ENCODE results near the gene MYCL.

MYCL gene

DNA sequence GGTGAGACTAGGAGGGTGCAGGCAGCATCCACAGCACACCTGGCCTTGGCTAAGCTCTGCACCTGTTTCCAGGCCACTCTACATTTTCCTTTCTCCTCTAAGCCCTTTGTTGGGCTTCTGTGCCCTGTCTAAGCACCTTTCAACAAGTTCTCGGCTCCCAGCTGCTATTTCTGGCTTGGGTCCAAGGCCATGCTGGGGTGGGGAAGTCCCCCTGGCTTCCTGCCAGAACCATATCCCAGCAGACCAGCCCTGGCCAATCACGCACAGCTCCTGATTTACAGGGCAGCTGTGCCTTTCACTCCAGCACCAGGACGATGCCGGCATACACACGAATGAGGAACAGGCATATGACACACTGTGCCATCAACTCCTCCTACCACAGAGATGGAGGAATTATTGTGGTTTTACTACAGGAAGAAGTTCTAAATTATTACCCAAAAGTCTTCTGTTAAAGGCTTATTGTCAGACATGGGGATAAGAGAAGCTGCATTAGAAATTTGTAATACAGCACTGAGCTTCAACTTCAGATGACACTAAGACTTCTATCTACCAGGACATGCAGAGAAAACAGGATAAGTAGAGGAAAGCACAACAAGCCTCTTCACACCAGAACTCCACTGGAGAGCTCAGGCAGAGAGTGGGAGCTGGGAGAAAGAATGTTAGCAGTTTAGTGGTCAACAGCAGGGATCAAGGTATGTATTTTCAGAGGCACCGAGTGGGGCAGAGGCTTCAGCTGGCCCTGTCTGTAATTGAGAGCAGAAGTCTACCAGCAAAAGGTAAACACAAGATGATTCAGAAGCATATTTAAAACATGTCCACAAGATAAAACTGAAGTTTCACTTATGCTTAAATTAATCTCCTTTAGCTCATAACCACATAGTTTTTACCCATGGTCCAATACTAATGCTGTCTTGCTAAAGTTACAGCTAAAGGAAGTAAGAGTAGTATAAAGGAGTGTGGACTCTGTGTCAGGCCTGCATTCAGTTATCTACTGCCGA, 55.8 kb downstream of the MYCL start:
- TF ChIP-seq OSR1 (CRISPR knock-in tag; IDR thresholded peaks at IDR 0.05) (no peak), ISL1 (CRISPR knock-in tag; IDR thresholded peaks at IDR 0.05) (no peak), ZC3H10 (CRISPR knock-in tag; IDR thresholded peaks at IDR 0.05) (no peak), PPARA (CRISPR knock-in tag; IDR thresholded peaks at IDR 0.05; ENCODE audit: borderline replicate concordance) (no peak), GLIS3 (CRISPR knock-in tag; IDR thresholded peaks at IDR 0.05) (no peak), ESRRG (CRISPR knock-in tag; IDR thresholded peaks at IDR 0.05) (no peak), CSDC2 (CRISPR knock-in tag; IDR thresholded peaks at IDR 0.05) (no peak), ZNF565 (CRISPR knock-in tag; conservative IDR thresholded peaks at IDR 0.05; ENCODE audit: low read depth) (no peak), ZNF70 (CRISPR knock-in tag; IDR thresholded peaks at IDR 0.05) (no peak), BACH2 (CRISPR knock-in tag; IDR thresholded peaks at IDR 0.05; ENCODE audit: borderline replicate concordance) (no peak), ZFP30 (CRISPR knock-in tag; IDR thresholded peaks at IDR 0.05) (no peak), TCF4 (CRISPR knock-in tag; IDR thresholded peaks at IDR 0.05; ENCODE audit: borderline replicate concordance) (peak; percentile 42; the same call in 1 of the 2 replicates), ARNTL (CRISPR knock-in tag; IDR thresholded peaks at IDR 0.05; ENCODE audit: borderline replicate concordance, low read depth) (no peak), SNAI2 (CRISPR knock-in tag; IDR thresholded peaks at IDR 0.05) (peak; percentile 95), TOX (CRISPR knock-in tag; IDR thresholded peaks at IDR 0.05; ENCODE audit: borderline replicate concordance) (no peak), RARB (CRISPR knock-in tag; IDR thresholded peaks at IDR 0.05) (no peak)
- TF ChIP-seq, protein P1, sequence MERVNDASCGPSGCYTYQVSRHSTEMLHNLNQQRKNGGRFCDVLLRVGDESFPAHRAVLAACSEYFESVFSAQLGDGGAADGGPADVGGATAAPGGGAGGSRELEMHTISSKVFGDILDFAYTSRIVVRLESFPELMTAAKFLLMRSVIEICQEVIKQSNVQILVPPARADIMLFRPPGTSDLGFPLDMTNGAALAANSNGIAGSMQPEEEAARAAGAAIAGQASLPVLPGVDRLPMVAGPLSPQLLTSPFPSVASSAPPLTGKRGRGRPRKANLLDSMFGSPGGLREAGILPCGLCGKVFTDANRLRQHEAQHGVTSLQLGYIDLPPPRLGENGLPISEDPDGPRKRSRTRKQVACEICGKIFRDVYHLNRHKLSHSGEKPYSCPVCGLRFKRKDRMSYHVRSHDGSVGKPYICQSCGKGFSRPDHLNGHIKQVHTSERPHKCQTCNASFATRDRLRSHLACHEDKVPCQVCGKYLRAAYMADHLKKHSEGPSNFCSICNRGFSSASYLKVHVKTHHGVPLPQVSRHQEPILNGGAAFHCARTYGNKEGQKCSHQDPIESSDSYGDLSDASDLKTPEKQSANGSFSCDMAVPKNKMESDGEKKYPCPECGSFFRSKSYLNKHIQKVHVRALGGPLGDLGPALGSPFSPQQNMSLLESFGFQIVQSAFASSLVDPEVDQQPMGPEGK (CRISPR knock-in tag; IDR thresholded peaks at IDR 0.05; ENCODE audit: borderline replicate concordance): no peak
- TF ChIP-seq, protein P2, sequence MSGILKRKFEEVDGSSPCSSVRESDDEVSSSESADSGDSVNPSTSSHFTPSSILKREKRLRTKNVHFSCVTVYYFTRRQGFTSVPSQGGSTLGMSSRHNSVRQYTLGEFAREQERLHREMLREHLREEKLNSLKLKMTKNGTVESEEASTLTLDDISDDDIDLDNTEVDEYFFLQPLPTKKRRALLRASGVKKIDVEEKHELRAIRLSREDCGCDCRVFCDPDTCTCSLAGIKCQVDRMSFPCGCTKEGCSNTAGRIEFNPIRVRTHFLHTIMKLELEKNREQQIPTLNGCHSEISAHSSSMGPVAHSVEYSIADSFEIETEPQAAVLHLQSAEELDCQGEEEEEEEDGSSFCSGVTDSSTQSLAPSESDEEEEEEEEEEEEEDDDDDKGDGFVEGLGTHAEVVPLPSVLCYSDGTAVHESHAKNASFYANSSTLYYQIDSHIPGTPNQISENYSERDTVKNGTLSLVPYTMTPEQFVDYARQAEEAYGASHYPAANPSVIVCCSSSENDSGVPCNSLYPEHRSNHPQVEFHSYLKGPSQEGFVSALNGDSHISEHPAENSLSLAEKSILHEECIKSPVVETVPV (CRISPR knock-in tag; IDR thresholded peaks at IDR 0.05): no peak
- TF ChIP-seq, protein P3, sequence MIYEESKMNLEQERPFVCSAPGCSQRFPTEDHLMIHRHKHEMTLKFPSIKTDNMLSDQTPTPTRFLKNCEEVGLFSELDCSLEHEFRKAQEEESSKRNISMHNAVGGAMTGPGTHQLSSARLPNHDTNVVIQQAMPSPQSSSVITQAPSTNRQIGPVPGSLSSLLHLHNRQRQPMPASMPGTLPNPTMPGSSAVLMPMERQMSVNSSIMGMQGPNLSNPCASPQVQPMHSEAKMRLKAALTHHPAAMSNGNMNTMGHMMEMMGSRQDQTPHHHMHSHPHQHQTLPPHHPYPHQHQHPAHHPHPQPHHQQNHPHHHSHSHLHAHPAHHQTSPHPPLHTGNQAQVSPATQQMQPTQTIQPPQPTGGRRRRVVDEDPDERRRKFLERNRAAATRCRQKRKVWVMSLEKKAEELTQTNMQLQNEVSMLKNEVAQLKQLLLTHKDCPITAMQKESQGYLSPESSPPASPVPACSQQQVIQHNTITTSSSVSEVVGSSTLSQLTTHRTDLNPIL (CRISPR knock-in tag; IDR thresholded peaks at IDR 0.05; ENCODE audit: low read depth): no peak
- TF ChIP-seq, protein P4, sequence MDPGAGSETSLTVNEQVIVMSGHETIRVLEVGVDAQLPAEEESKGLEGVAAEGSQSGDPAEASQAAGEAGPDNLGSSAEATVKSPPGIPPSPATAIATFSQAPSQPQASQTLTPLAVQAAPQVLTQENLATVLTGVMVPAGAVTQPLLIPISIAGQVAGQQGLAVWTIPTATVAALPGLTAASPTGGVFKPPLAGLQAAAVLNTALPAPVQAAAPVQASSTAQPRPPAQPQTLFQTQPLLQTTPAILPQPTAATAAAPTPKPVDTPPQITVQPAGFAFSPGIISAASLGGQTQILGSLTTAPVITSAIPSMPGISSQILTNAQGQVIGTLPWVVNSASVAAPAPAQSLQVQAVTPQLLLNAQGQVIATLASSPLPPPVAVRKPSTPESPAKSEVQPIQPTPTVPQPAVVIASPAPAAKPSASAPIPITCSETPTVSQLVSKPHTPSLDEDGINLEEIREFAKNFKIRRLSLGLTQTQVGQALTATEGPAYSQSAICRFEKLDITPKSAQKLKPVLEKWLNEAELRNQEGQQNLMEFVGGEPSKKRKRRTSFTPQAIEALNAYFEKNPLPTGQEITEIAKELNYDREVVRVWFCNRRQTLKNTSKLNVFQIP (CRISPR knock-in tag; IDR thresholded peaks at IDR 0.05; ENCODE audit: borderline replicate concordance, low read depth): no peak
- TF ChIP-seq, protein P5, sequence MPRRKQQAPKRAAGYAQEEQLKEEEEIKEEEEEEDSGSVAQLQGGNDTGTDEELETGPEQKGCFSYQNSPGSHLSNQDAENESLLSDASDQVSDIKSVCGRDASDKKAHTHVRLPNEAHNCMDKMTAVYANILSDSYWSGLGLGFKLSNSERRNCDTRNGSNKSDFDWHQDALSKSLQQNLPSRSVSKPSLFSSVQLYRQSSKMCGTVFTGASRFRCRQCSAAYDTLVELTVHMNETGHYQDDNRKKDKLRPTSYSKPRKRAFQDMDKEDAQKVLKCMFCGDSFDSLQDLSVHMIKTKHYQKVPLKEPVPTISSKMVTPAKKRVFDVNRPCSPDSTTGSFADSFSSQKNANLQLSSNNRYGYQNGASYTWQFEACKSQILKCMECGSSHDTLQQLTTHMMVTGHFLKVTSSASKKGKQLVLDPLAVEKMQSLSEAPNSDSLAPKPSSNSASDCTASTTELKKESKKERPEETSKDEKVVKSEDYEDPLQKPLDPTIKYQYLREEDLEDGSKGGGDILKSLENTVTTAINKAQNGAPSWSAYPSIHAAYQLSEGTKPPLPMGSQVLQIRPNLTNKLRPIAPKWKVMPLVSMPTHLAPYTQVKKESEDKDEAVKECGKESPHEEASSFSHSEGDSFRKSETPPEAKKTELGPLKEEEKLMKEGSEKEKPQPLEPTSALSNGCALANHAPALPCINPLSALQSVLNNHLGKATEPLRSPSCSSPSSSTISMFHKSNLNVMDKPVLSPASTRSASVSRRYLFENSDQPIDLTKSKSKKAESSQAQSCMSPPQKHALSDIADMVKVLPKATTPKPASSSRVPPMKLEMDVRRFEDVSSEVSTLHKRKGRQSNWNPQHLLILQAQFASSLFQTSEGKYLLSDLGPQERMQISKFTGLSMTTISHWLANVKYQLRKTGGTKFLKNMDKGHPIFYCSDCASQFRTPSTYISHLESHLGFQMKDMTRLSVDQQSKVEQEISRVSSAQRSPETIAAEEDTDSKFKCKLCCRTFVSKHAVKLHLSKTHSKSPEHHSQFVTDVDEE (CRISPR knock-in tag; IDR thresholded peaks at IDR 0.05): 0 out of 2 replicates have a peak, but pooled peaks have one; percentile 44
- peak; percentile 90 for ATAC-seq

Data from SK-N-SH treated with all-trans-retinoic acid at 6 μM for 48 hours (cell line).